Upper lobe of left lung (tissue), 4 donors: ENCODE measurements around the gene LDAH.

Experiments used
- CTCF ChIP-seq, 6 experiments: fragments of 450-650 bp in 4 of 6; fragments of 200-600 bp in 2 of 6; sonication (generic) in 2 of 6; IDR thresholded peaks; one replicate each; pipeline ENCODE4 v1.5.1; 2016 to 2019; ENCODE audit warnings: antibody characterized with exemption in 6 of 6
- POLR2AphosphoS5 ChIP-seq, 2 donors: sonication (generic); formaldehyde crosslinking; IDR thresholded peaks; one replicate each; pipeline ENCODE4 v1.5.1; 2017; ENCODE audit warnings: antibody characterized with exemption in 2 of 2

GRCh38 chr2:20647211-20647610 is 175.7 kb downstream of the LDAH start:
- no peak for TF ChIP-seq CTCF (IDR thresholded peaks at IDR 0.05)
- no peak for TF ChIP-seq POLR2AphosphoS5 (IDR thresholded peaks at IDR 0.05)
